Stomach (tissue), 9 donors: ENCODE measurements around the gene CCDC78. TPM values are rescaled to one million over a fixed set of nuclear protein-coding genes. Genes with fewer than 3 reads are reported as not detected.

Source experiments
- DNase-seq, 2 donors: peaks; one replicate each; pipeline versions ENCODE4 v3.0.0 to v3.0.0-alpha.2; 2013 to 2019
- H3K27ac ChIP-seq, 5 donors: fragments of 200-600 bp in 4 of 5; sonication (generic) in 4 of 5; one replicate each; pipeline ENCODE4 v1.5.1; 2013 to 2019; ENCODE audit warnings: mild to moderate bottlenecking in 1 of 5, moderate library complexity in 1 of 5
- H3K27me3 ChIP-seq, 3 donors: fragments of 200-600 bp; sonication (generic); one replicate each; pipeline ENCODE4 v1.5.1; 2017 to 2019; ENCODE audit warnings: mixed run types in 1 of 3
- H3K36me3 ChIP-seq, 4 donors: fragments of 200-600 bp; sonication (generic); 1 replicate in 3 of 4; 2 replicates in 1 of 4; pipeline ENCODE4 v1.5.1; 2016 to 2019
- H3K4me1 ChIP-seq, 4 donors: fragments of 200-600 bp; sonication (generic); one replicate each; pipeline ENCODE4 v1.5.1; 2016 to 2019
- H3K4me3 ChIP-seq, 4 donors: fragments of 200-600 bp; sonication (generic) in 3 of 4; one replicate each; pipeline ENCODE4 v1.5.1; 2016 to 2019; ENCODE audit warnings: mild to moderate bottlenecking in 1 of 4
- H3K9me3 ChIP-seq, 4 donors: fragments of 200-600 bp; sonication (generic); one replicate each; pipeline ENCODE4 v1.5.1; 2016 to 2019
- CTCF ChIP-seq, 7 experiments: fragments of 450-650 bp in 4 of 7; fragments of 200-600 bp in 3 of 7; sonication (generic) in 3 of 7; IDR thresholded peaks; one replicate each; pipeline ENCODE4 v1.5.1; 2016 to 2019; ENCODE audit warnings: antibody characterized with exemption in 7 of 7, control low read depth in 2 of 7, mild to moderate bottlenecking in 1 of 7
- EP300 ChIP-seq: sonication (generic); formaldehyde crosslinking; IDR thresholded peaks from one replicate; pipeline ENCODE4 v1.6.1; 2017; ENCODE audit warnings: antibody characterized with exemption
- POLR2A ChIP-seq, 4 donors: fragments of 450-650 bp; IDR thresholded peaks; one replicate each; pipeline ENCODE4 v1.6.1; 2016; ENCODE audit warnings: antibody characterized with exemption in 4 of 4, control low read depth in 2 of 4, mild to moderate bottlenecking in 1 of 4, moderate library complexity in 1 of 4
- POLR2AphosphoS5 ChIP-seq, 3 donors: sonication (generic); formaldehyde crosslinking; IDR thresholded peaks; one replicate each; pipeline ENCODE4 v1.6.1; 2016; ENCODE audit warnings: antibody characterized with exemption in 3 of 3
- WGBS, 5 donors: extraction: QIAGEN DNeasy Blood & Tissue Kit in 3 of 5; methylation state at CpG; one replicate each; pipeline versions ENCODE4 v1.1.5 to v1.1.7; 2013 to 2018; 5-methylcytosine and 5-hydroxymethylcytosine counted together
- intact Hi-C: fragments of 100-400 bp; cut with DNase I; formaldehyde crosslinking; loops from one replicate; pipeline ENCODE4 v1.15.1; 2023; ENCODE audit warnings: low total_unique reads
- polyA plus RNA-seq, 3 donors: library from polyadenylated mRNA; stranded (reverse); fragments of 200-250 nt; gene quantifications; one replicate each; pipeline ENCODE4 v1.2.3, GENCODE V29; 2013
- total RNA-seq, 5 donors: library from RNA; depleted of rRNA; stranded (reverse); fragments of >200 nt; gene quantifications; one replicate each; pipeline versions ENCODE4 v1.1.0 to v1.2.3, GENCODE V29; 2014 to 2016
- donor health status: healthy with polysubstance abuse.
- donor health status: Bipolar disorder and iron deficiency.
- donor health status: healthy.

Gene CCDC78
- total and polyA plus RNA-seq, 8 donors = 1.3 to 14.3 (median 1.5) TPM; not detected in 4

- H3K27me3 ChIP-seq = peaks cover 0 to 33% (median 0%) of the 10 kb centered on the region in 3 donors
- no peaks in the 10 kb centered on the region for H3K9me3 ChIP-seq
- no peak for TF ChIP-seq CTCF (IDR thresholded peaks at IDR 0.05)
- TF ChIP-seq POLR2AphosphoS5 (IDR thresholded peaks at IDR 0.05) = no peak
- TF ChIP-seq POLR2A (IDR thresholded peaks at IDR 0.05) = no peak
- H3K36me3 ChIP-seq = peaks cover 10 to 23% (median 18%) of the 10 kb centered on the region in 4 donors
- intact Hi-C loops = no loop called here
- 83 to 92% (median 90%) methylated on average over 12 to 15 of the region's 15 CpGs for WGBS, 5 donors
- H3K4me3 ChIP-seq = no peak overlapping the region
- no peak overlapping the region for H3K27ac ChIP-seq
- H3K4me1 ChIP-seq = peaks cover 10 to 28% (median 20%) of the 10 kb centered on the region in 4 donors
- DNase-seq = no peak
These were observed 15.9 kb upstream of the CCDC78 start for GRCh38 chr16:741986-742629.

- intact Hi-C loops = no loop called here
- Histone ChIP-seq H3K4me1 (peaks cover 10 to 28% (median 20%) of the 10 kb centered on the region in 4 donors), H3K36me3 (peaks cover 21 to 35% (median 29%) of the 10 kb centered on the region in 4 donors), H3K27ac (peak within 1 kb of the TSS; percentile 81 to 90 (median 85)), H3K27me3 (peaks cover 0 to 33% (median 0%) of the 10 kb centered on the region in 3 donors), H3K9me3 (no peaks in the 10 kb centered on the region), H3K4me3 (peak within 1 kb of the TSS; percentile 77 to 97 (median 92))
- WGBS, 5 donors = 0 to 1% (median 1%) methylated on average over 28 to 79 of the region's 79 CpGs
- peak; percentile 91 to 96 for DNase-seq
- TF ChIP-seq POLR2A (IDR thresholded peaks at IDR 0.05) (peak in 1 of 4 donors; percentile 26), CTCF (IDR thresholded peaks at IDR 0.05) (peak in 5 of 7 experiments; percentile 88 to 97 (median 94)), POLR2AphosphoS5 (IDR thresholded peaks at IDR 0.05) (peak; percentile 99), EP300 (no peak)
These were observed 14.7 kb upstream of the CCDC78 start, which contains the start of gene CIAO3 for GRCh38 chr16:740764-741505. Gene CIAO3 (minus strand): TSS chr16:740997. CDS start chr16:740985, 12 bp downstream.

- peaks cover 0 to 33% (median 0%) of the 10 kb centered on the region in 3 donors for H3K27me3 ChIP-seq
- intact Hi-C loops = no loop called here
- TF ChIP-seq EP300 (no peak), CTCF (IDR thresholded peaks at IDR 0.05) (no peak), POLR2A (IDR thresholded peaks at IDR 0.05) (no peak), POLR2AphosphoS5 (IDR thresholded peaks at IDR 0.05) (no peak)
- no peak for DNase-seq
- peak overlapping the region; percentile 65 to 87 (median 84) for H3K27ac ChIP-seq
- no peaks in the 10 kb centered on the region for H3K9me3 ChIP-seq
- peak overlapping the region; percentile 77 to 97 (median 92) for H3K4me3 ChIP-seq
- peaks cover 10 to 28% (median 20%) of the 10 kb centered on the region in 4 donors for H3K4me1 ChIP-seq
- H3K36me3 ChIP-seq = peaks cover 26 to 40% (median 35%) of the 10 kb centered on the region in 4 donors
- 0 to 1% (median 1%) methylated on average over 14 to 22 of the region's 22 CpGs; no CpG with 5 or more reads in 1 of the 5 donors for WGBS, 5 donors
These were observed 14.2 kb upstream of the CCDC78 start for GRCh38 chr16:740459-740763.
